Hypothalamus (tissue), 51 donors: ENCODE data around the gene SIGLECL1.

ENCODE experiments used
- DNase-seq, 51 donors: peaks; one replicate each; lab custom pipeline; 2025; lab: John Stamatoyannopoulos, UW

SIGLECL1 gene

GRCh38 chr19:51252306-51253079 is 1.6 kb downstream of the SIGLECL1 start:
- no peak for DNase-seq

- no peak for DNase-seq
Measured at GRCh38 chr19:51253088-51253806, 2.4 kb downstream of the SIGLECL1 start.

- no peak for DNase-seq
Measured at GRCh38 chr19:51256155-51256625, 5.3 kb downstream of the SIGLECL1 start.

DNA sequence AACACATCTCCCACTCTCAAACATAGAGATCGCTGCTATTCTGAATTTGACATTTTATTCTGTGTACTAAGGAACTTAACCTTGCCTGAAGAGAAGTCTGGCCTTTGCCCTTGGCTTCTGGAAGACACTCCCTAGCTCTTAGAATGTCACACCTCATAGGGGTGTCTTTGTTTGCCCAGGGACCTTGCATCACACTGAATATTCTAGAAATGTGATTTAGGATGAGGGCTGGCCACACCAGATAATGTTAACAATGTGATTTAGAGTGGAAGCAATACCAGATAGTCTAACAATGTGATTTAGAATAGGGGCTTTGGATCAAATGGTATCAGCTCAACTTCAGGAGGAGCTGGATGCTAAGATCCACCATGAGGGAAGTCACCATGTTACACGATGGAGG is 6.6 kb downstream of the SIGLECL1 start:
- DNase-seq, result no peak

GRCh38 chr19:51258165-51259160 is 7.6 kb downstream of the SIGLECL1 start:
- no peak for DNase-seq

GRCh38 chr19:51259348-51260245 is 8.7 kb downstream of the SIGLECL1 start:
- peak in 9 of 51 donors; percentile 0 to 13 (median 6) for DNase-seq

DNA sequence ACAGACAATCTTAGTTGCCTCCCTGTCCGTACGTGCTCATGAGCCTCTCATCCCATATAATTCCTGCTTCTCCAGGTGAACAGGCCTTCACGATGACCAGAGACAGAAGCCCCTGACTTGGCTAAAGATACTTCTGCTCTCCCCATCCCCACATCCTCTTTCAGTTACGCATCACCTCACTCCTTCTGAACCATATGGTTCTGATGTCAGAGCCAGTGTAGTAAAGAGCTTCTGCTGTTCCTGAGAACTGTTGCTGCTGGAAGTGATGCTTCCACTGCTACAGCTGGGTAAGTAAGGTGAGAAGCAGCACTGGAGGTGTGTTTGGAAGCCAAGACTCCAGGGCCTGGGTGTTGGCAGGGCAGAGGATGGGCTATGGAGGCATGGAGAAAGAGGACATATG is 12.9 kb downstream of the SIGLECL1 start:
- no peak for DNase-seq

- DNase-seq, result peak in 7 of 51 donors; percentile 4 to 16 (median 11)
Measured at GRCh38 chr19:51271067-51271466, 20.2 kb downstream of the SIGLECL1 start.

- no peak for DNase-seq
Measured at GRCh38 chr19:51272183-51272810, 21.4 kb downstream of the SIGLECL1 start.

- no peak for DNase-seq
Measured at GRCh38 chr19:51274049-51274770, 23.3 kb downstream of the SIGLECL1 start.

DNA sequence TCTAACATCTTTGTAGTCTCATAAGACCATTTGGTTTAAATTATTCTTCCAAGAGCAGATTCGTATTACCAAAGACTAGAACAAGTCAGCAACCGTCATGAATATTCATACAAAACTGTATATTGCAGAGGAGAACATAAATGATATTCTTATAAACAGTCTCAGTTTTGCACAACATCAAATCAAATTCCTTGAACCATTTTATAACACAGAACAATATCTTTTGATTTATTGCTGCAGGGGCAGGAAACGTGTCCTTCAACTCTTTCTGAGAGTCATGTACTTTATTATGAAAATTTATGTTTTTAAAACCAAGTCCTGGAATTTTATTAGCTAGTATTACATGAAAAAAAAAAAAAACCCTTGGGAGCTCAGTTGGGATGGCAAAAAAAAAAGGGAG is 26.2 kb downstream of the SIGLECL1 start:
- no peak for DNase-seq

DNA sequence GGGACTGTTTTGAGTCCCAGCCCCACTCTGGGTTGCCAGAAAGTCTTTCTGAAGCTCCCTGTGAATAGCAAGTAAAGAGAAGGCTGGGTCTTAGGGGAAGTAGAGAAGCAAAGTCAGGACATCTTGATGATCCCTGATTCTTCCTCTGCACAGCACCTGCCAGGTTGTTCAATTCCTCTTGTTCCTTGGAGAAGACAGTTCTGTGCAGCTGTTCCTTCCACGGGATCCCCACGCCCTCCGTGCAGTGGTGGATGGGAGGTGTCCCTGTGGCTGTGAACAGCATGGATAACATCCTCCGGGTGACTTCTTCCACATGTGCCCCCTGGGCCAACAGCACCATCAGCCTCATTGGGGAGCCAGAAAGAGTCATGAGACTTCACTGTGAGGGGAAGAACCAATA is 31.5 kb downstream of the SIGLECL1 start:
- DNase-seq, result no peak

- DNase-seq, result no peak
Measured at GRCh38 chr19:51285682-51286081, 34.8 kb downstream of the SIGLECL1 start.

- DNase-seq, result no peak
Measured at GRCh38 chr19:51289635-51290034, 38.8 kb downstream of the SIGLECL1 start.

- peak in 4 of 51 donors; percentile 5 to 28 (median 10) for DNase-seq
Measured at GRCh38 chr19:51292971-51293370, 42.1 kb downstream of the SIGLECL1 start.

DNA sequence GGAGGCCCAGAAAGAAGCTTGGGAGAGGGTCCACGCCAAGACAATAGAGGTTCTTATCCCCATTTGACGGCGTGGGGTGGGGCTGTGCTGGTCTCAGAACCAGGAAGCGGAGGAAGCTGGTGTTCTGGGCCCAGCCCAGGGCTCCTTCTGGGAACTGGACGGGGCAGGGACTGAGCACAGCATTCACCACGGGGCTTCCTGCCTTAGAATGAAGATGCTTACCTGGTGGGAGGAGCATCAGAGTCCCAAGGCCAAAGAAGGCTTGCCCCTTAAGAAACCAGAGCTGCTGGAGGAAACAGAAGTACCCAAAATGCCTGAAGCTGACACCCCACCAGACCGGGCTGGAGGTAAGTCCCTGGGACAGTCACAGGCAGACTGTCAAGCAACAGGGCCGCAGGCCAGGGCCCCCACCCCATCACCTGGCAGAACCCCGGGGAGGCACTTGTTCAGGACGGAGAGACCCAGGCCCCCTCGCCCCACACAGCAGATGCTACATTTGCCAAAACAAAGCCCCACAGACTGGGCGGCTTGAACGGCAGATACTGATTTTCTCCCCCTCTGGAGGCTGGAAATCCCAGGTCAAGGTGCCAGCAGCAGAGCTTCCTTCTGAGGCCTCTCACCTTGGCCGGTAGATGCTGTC is 42.8 kb downstream of the SIGLECL1 start:
- DNase-seq, result no peak

GRCh38 chr19:51294211-51294976 is 43.5 kb downstream of the SIGLECL1 start:
- no peak for DNase-seq
